ENCODE data around the gene KRT3.

Gene KRT3

DNA sequence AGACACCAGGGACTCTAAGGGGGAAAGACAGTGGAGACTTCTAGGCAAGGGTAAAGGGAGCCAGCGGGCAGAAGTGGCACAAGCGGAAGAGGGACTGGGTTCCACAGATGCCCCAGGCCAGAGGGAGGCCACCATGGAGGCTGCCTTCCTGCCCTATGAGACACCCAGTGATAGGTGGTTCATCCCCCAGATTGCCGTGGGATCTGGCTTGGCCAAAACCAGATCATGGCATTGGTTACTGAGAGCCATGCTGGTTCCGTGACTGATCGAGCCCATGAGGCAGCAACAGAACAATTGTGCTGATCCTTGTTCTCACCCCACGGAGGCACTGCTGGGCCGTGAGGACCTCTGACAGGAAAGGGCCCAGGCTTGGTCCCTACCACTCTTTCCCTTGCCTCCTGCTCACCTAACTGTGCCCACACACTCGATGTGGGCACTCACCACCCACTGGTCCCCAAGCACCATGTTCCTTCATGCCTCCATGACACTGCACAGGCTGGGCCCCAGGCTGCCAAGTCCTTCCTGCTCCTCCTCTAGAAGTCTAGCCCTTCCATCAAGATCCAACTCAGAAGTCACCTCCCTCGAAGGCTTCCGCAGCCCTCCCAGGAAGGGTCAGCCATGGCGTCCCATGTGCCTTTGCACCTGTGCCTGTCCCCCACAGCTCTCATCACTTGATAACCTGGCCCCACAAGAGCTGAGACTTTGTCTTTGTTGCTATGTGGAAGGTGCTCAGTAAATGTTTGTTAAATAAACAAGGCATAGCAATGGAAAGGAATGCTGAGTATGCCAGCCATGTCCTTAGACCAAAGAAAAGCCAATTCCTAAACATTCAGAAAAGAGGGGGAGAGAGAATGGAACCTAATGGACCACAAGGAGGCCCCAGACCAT lies 30.9 kb upstream of the KRT3 start:
- no peak for DNase-seq

DNA sequence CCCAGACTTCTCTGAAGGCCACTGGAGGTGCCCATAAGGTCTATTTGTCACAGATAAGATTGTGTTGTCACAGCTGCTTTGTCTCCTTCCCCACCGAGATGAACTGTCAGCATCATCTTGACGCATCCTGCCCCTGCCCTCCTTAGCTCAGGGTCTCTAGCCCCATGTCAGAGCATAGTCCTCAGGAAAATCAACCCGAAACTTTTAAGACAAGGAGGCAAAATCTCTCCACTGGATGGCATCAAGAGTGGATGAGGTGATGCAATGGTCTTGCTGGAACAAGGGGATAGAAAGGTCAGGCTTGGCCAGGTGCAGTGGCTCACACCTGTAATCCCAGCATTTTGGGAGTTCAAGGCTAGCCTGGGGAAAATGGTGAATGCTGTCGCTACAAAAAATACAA lies 30.0 kb upstream of the KRT3 start:
- no peak for DNase-seq

DNA sequence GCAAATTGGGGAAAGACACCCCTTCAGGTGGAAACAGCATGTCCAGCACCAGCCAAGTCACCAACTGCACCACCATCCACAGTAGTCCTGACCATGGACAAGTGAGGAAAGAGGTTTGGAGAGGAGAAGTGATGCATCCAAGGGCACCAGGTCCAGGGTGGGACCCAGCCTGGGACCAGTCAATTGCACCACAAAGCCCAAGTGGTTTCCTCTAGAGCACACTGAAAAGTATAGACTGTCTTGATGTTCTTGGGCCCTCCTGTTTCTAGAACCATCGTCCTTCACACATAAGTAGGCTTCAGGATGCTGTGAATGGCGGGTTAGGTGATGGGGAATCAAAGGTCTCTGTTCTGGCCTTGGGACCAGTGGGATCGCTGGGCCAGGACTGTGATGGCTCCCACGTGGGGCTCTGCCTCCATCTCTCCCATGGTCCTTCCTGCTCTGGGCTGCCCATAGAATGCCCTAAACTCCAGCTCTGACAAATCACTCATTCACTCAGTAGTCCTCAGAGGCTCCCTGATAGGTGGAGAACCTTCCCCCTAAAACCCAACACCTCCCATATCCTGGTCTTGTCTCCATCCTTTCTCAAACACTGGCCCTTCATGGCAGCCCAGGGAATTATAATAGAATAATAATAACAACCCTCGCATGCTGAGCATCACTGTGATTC lies 29.0 kb upstream of the KRT3 start:
- no peak for DNase-seq

DNA sequence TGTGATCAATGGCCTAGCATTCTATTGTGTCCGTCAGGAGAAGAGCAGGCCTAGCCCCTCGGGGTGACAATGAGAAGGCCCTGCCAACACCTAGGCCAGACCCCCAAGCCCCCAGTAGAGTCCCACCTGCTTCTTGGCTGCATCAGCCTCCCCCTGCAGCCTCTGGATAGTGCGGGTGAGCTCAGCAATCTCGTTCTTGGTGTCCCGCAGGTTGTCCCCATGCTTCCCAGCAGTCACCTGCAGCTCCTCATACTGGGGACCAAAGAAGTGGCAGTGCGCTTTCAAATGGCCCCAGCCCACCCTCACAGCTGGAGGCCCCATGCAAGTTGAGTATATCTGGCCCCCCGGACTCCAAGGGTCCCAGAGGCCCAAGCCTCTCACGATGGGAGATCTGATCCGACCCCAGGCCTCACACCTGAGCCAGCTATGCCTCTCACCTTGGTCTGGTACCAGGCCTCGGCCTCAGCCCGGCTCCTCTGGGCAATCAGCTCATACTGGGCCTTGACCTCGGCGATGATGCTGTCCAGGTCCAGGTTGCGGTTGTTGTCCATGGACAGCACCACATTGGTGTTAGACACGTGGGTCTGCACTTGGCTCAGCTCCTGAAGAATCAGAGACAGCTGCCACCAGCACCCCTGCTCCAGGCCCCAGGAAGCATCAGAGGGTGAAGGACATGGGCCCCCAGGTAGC lies 28.0 kb upstream of the KRT3 start:
- no peak for DNase-seq

DNA sequence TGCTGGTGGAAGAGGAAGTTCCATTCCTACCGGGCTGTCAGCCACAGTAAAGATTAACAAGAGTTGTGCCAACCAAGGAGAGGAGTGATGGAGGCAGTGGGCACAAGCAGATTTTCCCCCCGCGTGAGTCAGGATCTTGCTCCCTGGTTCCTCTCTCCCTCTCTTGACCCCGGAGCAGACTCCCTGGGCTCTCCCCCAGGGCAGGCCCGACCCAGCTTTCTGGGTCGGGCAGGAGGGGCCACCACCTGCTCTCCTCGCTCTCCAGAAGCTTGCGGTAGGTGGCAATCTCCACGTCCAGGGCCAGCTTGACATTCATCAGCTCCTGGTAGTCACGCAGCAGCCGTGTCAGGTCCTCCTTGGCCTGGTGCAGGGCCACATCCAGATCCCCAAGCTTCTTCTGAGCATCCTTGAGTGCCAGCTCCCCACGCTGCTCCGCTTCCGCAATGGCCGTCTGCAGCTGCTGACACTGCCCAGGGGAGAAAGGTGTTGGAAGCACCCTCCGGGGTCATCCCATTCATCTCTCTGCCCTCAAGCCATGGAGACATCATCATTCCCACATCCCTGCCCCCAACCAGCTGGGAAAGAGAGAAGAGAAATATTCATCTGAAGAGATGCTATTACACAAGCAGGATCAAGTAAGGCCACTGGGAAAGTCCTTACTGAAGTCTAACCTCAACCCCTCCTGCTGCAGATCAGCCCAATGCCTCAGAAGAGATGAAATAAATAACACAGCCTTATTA lies 27.0 kb upstream of the KRT3 start:
- DNase-seq = no peak

DNA sequence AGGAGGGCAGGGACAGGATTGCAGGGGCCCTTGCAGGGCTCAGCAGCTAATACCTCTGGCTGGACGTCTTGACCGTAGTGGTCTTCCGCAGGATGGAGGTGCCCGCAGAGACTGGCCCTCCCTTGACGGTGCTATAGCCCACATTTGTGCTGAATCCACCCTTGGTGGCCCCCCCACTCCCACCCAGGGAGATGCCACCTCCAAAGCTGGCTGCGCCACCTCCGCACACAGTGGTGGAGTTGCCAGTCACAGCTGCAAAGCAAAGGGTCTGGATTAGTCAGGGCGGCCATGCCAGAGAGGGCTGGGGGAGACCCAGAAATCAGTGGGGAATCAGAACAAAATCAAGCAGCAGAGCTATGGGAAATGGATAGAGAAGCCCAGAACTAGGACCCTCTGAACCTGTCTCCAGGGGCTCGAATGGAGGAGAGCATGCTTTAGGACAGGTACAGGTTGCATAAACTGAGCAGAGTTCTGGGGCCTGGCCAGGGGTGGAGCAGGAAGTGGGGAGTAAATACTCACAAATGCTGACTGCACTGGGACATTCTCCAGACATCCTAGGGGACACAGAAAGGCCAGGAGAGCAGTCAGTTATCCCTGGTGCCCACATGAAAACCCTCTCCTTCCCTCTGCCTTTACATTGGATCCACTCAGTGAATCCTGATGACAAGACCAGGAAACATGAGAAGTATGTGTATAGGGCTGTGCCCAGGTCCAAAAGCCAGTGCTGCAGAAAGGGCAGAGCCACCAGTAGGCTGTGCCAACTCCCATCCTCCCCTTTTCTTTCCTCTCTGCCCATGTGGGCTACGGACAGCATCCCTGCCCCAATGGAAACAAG lies 26.1 kb upstream of the KRT3 start:
- DNase-seq = no peak

DNA sequence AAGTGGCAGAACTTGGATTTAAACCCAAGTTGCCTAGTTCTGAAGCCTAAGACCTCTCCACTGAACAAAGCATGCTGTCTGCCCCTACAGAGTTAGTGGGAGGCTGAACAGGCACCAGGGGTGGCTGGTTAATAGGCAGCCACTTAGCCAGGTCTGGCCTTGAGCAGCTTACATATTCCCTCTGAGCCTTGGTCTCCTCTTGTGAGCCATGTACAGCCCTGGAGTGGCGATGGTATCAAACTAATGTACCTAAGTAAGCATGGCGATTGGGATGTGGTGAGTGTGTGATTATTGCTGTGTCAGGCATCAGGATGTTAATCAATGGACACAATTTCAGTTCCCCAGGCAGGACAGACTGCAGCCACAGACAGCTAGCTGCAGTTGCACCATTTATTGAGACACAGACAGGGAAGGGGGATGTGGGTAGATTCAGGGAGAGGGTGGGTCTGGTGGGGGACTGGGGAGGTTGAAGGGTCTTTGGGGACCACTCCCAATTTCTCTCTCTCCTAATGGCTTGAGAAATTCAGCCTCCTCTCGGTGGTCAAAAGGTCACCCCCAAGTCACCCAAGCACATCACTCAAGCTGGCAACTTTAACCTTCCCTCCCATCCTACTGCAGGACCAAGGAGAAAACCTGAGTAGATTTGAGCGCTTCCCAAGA lies 25.3 kb upstream of the KRT3 start:
- no peak for DNase-seq

DNA sequence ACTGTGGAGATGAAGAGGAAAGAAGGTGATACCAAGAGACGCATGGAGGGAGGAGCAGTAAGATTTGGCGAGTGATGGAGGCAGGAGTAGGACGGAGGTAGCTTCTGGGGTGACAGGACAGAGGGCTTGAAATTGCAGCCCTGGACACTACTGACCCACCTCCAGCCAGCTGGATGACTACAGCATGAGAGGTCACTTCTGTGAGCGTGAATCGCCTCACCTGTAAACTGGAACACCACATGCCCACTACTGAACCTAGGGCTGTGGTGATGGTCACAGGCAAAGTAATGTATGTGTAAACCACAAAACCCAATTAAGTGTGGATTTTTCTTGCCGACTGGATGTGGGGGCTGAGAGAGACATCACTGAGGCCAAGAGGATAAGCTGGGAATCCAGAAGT lies 24.6 kb upstream of the KRT3 start:
- DNase-seq = no peak

DNA sequence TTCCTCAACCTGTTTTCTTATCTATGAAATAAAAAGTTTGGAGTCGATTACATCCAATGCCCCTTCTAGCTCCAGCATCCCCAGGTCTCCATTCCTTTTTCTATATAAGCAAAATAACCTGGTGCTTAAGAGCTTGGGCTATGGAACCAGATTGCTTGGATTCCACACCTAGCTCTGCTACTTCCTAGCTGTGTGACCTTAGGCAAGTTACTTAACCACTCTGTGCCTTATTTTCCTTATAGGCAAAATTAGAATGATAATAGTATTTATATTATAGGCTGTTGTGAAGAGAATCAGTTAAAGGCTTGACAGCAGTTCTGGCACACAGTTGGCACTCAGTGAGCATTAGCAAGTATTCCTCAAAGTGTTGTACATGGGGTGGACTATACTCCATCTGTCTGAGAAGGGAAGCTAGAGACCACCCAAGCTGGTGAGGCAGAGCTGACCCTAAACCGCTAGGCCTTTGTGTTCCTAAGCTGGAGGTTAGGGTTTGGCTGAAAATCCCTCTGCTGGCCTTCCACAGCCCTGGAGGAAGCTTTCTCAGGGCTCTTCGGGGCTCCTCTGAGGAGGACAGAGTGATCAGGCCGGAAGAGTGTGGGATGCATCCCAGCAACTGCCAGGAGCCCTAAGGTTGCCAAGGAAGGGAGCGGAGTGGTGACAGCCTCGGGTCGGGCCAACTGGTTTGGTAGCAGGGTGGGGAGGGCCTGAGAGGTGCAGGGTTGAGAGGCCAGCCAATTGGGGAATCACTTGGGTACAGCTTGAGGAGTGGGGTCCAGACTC lies 24.0 kb upstream of the KRT3 start:
- no peak for DNase-seq

DNA sequence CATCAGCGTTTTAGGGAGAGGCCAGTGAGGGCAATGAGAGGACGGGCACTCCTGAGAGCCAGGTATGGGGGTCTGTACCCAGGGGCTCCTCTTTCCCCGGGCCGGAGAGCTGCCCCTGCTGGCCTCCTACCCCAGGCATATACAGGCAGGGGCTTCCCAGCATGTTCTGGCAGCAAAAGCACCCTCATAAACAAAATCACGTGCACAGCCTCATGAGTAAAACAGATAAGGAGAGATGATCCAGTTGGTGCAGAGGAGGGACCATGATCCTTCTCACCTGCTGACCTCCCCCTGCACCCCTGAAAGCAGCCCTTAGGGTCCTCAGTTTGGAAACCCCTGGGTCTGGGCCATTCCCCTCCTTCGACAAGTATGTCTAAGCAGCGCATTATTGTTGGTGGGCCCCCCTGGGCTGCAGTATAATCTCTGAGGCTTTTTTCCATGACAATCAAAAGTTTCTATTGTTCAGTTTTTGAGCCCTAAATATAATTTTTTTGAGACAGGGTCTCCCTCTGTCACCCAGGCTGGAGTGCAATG lies 23.0 kb upstream of the KRT3 start:
- no peak for DNase-seq

DNA sequence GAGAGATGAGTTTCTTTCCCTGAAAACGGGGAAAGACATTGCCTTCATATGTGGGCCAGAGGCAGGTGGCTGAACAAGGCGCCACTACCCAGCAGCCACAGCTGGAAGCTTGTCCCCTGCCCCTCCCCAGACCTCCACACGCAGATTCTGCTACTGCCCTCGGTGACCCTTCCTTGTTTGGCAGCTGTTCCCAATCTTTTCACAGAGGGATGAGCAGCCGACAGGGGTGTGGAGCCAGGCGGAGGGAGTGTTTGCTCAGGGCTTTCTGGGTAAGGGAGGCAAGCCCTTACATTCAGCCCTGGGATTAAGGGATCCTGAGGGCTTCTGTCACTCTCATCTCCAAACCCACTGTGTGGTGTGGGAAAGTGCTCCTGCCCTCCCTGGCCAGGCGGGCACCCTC lies 22.5 kb upstream of the KRT3 start:
- no peak for DNase-seq

DNA sequence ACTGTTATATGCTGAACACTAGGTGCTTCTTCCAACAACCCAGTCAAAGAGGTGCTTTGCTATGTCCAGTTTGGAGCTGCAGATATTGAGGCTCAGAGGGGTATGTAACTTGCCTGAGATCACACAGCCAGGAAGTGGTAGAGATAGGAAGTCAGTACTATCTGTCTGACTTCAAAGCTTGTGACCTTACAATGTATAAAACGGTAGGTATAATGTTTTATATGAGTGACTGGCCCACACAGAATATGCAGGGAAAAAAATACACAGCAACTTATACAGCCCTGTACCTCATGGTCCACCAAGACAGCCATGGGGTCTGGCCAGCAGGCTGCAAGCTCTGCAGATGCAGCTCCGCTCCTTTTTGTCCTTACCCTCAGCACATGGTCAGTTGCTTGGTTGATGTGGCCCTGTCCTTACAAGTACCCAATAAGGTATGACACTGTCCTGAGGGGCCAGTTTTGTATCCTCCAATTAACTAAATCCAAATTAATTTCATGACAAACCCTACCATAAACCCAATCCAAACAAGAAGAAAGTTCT lies 21.9 kb upstream of the KRT3 start:
- no peak for DNase-seq

DNA sequence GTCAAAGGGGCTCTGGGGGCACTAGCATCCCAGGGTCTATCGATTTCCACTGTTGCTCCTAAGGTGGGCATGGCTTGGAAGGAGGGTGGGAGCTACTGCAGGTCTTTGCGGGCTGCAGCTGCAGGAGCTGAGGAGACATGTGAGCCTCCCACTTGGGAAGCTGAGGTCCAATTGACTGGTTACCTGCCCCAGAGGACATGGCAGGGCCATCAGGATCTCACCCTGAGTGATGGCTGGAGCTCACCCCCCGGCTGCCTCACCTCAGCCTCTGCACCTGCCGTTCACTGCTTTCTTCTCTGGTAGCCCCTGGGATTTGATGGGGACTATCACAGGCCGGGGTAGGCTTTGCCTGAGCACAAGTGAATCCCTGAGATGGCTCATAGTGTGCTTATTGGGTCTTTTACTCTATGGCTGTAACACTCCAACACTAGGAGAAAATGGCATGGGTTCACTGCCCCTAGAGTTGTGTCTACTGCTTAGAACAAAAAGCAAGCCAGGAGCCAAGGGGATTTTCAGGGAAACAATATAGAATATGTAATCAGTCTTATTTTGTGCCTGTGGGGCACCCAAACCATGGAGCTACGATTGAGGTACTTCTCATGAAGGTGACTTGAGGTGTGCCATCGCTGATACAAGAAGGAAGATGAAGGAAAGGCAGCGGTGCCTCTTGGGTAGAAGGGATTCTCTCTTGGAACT lies 21.2 kb upstream of the KRT3 start:
- no peak for DNase-seq

DNA sequence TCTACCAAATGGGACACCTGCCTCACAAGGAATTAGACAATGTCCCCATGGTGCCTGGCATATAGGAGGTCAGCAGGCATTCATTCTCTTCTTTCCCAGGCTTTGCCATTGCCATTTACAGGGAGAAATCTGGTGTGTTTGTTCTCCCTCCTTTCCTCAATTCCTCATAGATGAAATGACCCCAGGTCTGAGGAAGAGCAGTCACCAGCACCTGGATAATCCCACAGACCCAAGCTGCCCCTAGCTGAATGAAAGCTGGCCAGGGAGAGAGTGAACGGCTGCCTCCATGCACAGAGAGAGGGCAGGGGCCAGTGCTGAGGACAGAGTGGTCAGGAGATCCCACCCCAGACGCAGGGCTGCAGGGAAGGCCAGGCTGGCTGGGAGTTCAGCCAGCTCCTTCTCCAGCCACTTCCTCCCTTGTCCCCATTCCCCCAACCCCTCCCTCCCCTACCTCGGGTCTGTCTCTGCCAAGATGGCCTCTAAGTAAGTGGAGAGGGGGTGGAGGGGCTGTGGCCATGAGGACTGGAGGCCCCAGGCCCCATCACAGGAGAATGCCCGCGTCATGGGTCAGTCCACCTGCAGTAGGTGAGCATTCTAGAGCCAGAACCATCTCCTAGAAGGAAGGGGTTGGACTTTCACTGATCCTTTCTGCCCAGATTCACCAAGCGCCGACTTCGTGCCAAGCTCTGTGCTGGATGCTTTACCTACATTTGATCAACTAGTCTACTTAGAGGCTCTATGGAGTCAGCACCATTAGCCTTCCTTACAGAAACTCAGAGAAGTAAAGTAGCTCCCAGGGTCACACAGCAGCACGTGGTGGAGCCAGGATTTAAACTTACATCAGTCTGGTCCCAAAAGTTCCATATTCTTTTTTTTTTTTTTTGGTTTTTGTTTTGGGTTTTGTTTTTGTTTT lies 20.0 kb upstream of the KRT3 start:
- no peak for DNase-seq

DNA sequence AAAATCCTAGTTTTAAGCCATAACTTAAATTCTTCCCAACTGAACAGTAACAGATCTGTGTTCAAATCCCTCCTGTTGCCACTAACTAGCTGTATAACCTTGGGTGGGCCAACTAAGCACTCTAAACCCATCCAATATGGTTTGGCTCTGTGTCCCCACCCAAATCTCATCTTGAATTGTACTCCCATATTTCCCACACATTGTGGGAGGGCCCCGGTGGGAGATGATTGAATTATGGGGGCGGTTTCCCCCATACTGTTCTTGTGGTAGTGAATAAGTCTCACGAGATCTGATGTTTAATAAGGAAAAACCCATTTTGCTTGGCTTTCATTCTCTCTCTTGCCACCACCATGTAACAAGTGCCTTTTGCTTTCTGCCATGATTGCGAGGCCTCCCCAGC lies 19.2 kb upstream of the KRT3 start:
- no peak for DNase-seq

DNA sequence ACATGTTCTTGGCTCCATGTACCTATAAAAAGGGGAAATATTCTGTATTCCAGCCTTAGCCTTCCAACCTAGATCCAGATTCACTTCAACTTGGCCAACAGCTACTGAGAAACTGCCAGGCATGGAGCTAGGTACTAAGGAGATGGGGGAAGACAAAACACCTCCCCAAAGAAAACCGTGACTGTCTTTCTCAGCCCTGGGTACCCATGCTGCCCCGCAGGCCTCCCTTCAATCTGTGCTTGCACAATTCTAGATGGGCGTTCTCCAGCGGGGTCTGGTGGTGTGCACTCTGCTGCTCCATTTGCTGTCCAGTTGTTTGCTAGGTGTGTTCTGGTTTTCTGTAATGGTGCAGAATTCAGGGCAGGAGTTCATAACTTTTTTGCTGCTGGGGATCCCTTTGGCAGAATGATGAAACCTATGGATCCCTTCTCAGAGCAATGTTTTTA lies 18.8 kb upstream of the KRT3 start:
- DNase-seq = no peak

DNA sequence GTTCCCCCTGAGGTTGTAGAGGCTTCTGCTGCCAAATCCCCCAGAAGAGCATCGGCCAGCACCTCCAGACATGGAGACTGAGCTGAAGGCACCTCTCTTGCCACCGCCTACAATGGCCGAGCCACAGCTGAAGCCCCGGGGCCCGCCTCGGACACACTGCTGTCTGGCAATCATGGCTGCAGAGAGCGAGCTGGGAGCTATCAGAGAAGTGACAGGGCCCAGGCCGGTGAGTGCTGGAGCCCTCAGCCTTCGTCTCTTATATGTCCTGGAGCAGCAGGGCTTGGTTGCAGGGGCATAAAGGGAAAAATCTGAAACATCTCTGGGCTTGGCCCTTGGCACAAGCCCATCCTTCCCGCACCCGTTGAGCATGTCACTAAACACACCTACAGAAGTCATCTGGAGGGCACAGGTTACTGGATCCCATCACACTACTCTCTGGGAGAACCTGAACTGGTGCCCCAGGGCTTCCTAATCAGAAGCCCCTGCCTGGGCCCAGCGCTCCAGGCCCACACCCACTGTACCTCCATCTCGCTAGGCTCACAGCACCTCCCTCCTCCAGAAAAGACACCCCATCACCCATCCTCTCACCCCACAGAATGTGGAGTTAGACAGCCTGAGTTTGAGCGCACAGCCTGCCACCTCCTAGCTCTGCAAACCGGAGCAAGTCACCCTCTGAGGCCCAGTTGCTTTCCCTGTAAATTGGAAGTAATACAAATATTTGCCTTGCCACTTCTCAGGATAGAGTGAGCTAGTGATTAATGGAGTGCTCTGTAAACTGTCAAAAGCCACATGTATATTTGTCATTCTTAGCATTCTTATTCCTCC lies 18.2 kb upstream of the KRT3 start, which contains the start of gene KRT4:
Gene KRT4 (minus strand): TSS at position 232 of the 825 bp plus-strand sequence. CDS start 58 bp downstream, at position 174.
- DNase-seq = peak; percentile 75

Data from NCI-H510A treated with DMSO at 0.1 percent for 48 hours (cell line).